Kidney (tissue), 14 donors: Measurements from ENCODE around the gene DNAH6. TPM values are rescaled to one million over a fixed set of nuclear protein-coding genes. Genes with fewer than 3 reads are reported as not detected.
"Not testable (repeated sequence)": the region's sequence is repeated elsewhere in the genome, so short reads cannot be mapped to it uniquely, and the experiment has no call there.

ENCODE experiments used
- DNase-seq, 5 donors: peaks; one replicate each; pipeline ENCODE4 v3.0.0-alpha.2; 2013 to 2020
- FAIRE-seq: peaks from 2 replicates; lab custom pipeline; 2012; peaks lifted over from hg19 to GRCh38; lab: Jason Lieb, UNC
- H3K27ac ChIP-seq, 2 donors: one replicate each; pipeline ENCODE4 v1.7.0; 2013; ENCODE audit warnings: low read depth in 2 of 2, low read length in 2 of 2, inconsistent platforms in 1 of 2
- H3K27me3 ChIP-seq: one replicate; pipeline ENCODE4 v1.7.1; 2013; ENCODE audit warnings: low read length, inconsistent platforms; ENCODE audit not compliant: control insufficient read depth, insufficient read depth
- H3K36me3 ChIP-seq, 3 donors: one replicate each; pipeline versions ENCODE4 v1.7.0 to v1.7.1; 2013; ENCODE audit warnings: low read length in 3 of 3, control low read depth in 1 of 3, inconsistent platforms in 1 of 3; ENCODE audit not compliant: insufficient read depth in 3 of 3, control insufficient read depth in 2 of 3
- H3K4me1 ChIP-seq, 3 donors: one replicate each; pipeline versions ENCODE4 v1.7.0 to v1.7.1; 2013; ENCODE audit warnings: low read length in 3 of 3, inconsistent platforms in 1 of 3, low read depth in 1 of 3; ENCODE audit not compliant: control insufficient read depth in 2 of 3, insufficient read depth in 2 of 3
- H3K4me3 ChIP-seq, 3 donors: one replicate each; pipeline versions ENCODE4 v1.7.0 to v1.8.1; 2013; ENCODE audit warnings: low read length in 3 of 3, control low read depth in 1 of 3, inconsistent platforms in 1 of 3
- H3K9ac ChIP-seq, 3 donors: one replicate each; pipeline versions ENCODE4 v1.7.0 to v1.7.1; 2013; ENCODE audit warnings: low read length in 3 of 3, control low read depth in 1 of 3, inconsistent platforms in 1 of 3
- H3K9me3 ChIP-seq, 3 donors: one replicate each; pipeline versions ENCODE4 v1.7.0 to v1.7.1; 2013; ENCODE audit warnings: low read length in 3 of 3, control low read depth in 1 of 3, inconsistent platforms in 1 of 3; ENCODE audit not compliant: control insufficient read depth in 2 of 3, insufficient read depth in 1 of 3
- CTCF ChIP-seq: IDR thresholded peaks from 3 replicates; pipeline ENCODE4 v1.5.1; 2012; ENCODE audit warnings: mild to moderate bottlenecking, moderate library complexity, borderline replicate concordance; ENCODE audit not compliant: insufficient read depth; ENCODE audit errors: extremely low read depth
- intact Hi-C: fragments of 100-400 bp; cut with DNase I; formaldehyde crosslinking; loops from one replicate; pipeline ENCODE4 v1.11.1; 2022
- polyA plus RNA-seq: library from polyadenylated mRNA; stranded (reverse); fragments of 350-450 nt; fragmentation: Illumina TruSeq; extraction: RNeasy Lipid Tissue Mini Kit (QIAGEN cat#74804); gene quantifications from one replicate; pipeline ENCODE4 v1.2.3, GENCODE V29; 2014; ENCODE audit warnings: low read depth, low replicate concordance; ENCODE audit not compliant: insufficient read depth
- total RNA-seq: library from RNA; stranded (reverse); fragmentation: NEBNext Ultra II Directional; extraction: Animal tissue kit (Norgen Biotek cat#: 25700); gene quantifications from one replicate; pipeline ENCODE4 v1.2.1, GENCODE V29; 2021
- donor health status: control.
- donor health status: control.
- donor health status: control.
- donor health status: control.
- donor health status: control.
- donor health status: DM: yes; HTN: yes; CAD: no.
- donor health status: Normal renal cell carcinoma (clear cell type).

The DNAH6 gene
- total and polyA plus RNA-seq, 2 donors from 2014 or later, result 0.34 to 4.6 TPM

- DNase-seq, result no peak
- Histone ChIP-seq H3K36me3 (no peaks in the 10 kb centered on the region), H3K9ac (no peak overlapping the region), H3K27ac (no peak overlapping the region), H3K27me3 (no peaks in the 10 kb centered on the region), H3K4me3 (no peak overlapping the region), H3K9me3 (no peaks in the 10 kb centered on the region), H3K4me1 (peaks cover 0 to 3% (median 0%) of the 10 kb centered on the region in 3 donors)
- TF ChIP-seq CTCF, result no peak
- intact Hi-C loops, result loop anchor here (10.0 kb wide), 1 partner anchor 387 kb away; the partner anchor contains the start of gene TRABD2A
- no peak for FAIRE-seq
Observed at GRCh38 chr2:84498150-84498799, 18.0 kb upstream of the DNAH6 start.

- H3K4me3 ChIP-seq, H3K4me1 ChIP-seq, H3K27me3 ChIP-seq, H3K36me3 ChIP-seq, intact Hi-C loops, H3K9me3 ChIP-seq, DNase-seq, H3K9ac ChIP-seq, FAIRE-seq, H3K27ac ChIP-seq: not testable (repeated sequence)
Observed at GRCh38 chr2:84511024-84511423, 5.3 kb upstream of the DNAH6 start.

GRCh38 chr2:84515788-84516187 is 510 bp upstream of the DNAH6 start:
- FAIRE-seq (no peak), DNase-seq (no peak)
- Histone ChIP-seq H3K9me3 (no peaks in the 10 kb centered on the region), H3K36me3 (no peaks in the 10 kb centered on the region), H3K27ac (no peak overlapping the region), H3K4me3 (peak overlapping the region; percentile 53 to 87 (median 76)), H3K4me1 (peaks cover 0 to 4% (median 0%) of the 10 kb centered on the region in 3 donors), H3K27me3 (no peaks in the 10 kb centered on the region), H3K9ac (no peak overlapping the region)
- intact Hi-C loops, result no loop called here
- TF ChIP-seq CTCF, result no peak

GRCh38 chr2:84519332-84519957 is 3.1 kb downstream of the DNAH6 start:
- H3K4me1 ChIP-seq, result peaks cover 0 to 4% (median 0%) of the 10 kb centered on the region in 3 donors
- intact Hi-C loops, result no loop called here
- no peak overlapping the region for H3K9ac ChIP-seq
- H3K27ac ChIP-seq, result no peak overlapping the region
- no peaks in the 10 kb centered on the region for H3K27me3 ChIP-seq
- H3K36me3 ChIP-seq, result no peaks in the 10 kb centered on the region
- no peak overlapping the region for H3K4me3 ChIP-seq
- TF ChIP-seq CTCF, result no peak
- FAIRE-seq, result peak; percentile 91
- no peak for DNase-seq
- no peaks in the 10 kb centered on the region for H3K9me3 ChIP-seq
